Gastroesophageal sphincter (tissue), 3 donors: ENCODE data around the gene RFX4.
"Not testable (repeated sequence)": the region's sequence is repeated elsewhere in the genome, so short reads cannot be mapped to it uniquely, and the experiment has no call there.

Experiments used
- CTCF ChIP-seq, 4 experiments: fragments of 200-600 bp in 2 of 4; fragments of 450-650 bp in 2 of 4; sonication (generic) in 1 of 4; IDR thresholded peaks; one replicate each; pipeline ENCODE4 v1.5.1; 2017 to 2019; ENCODE audit warnings: antibody characterized with exemption in 4 of 4, mild to moderate bottlenecking in 2 of 4, moderate library complexity in 2 of 4
- POLR2A ChIP-seq, 2 donors: fragments of 450-650 bp; IDR thresholded peaks; one replicate each; pipeline ENCODE4 v1.6.1; 2017; ENCODE audit warnings: antibody characterized with exemption in 2 of 2, mild to moderate bottlenecking in 2 of 2, moderate library complexity in 1 of 2

- TF ChIP-seq CTCF, POLR2A (IDR thresholded peaks at IDR 0.05): not testable (repeated sequence)
Measured at GRCh38 chr12:106692033-106692432, 109.2 kb downstream of the RFX4 start.
